GM18499 (cell line): Measurements from ENCODE around the gene SLMAP.

Experiments
- ATAC-seq: cut with Tn5 transposase; IDR thresholded peaks from one replicate; pipeline ENCODE4 v1.9.1; 2021; ENCODE audit warnings: moderate number of reproducible peaks; ENCODE audit not compliant: insufficient read depth, unreplicated experiment

SLMAP gene

DNA sequence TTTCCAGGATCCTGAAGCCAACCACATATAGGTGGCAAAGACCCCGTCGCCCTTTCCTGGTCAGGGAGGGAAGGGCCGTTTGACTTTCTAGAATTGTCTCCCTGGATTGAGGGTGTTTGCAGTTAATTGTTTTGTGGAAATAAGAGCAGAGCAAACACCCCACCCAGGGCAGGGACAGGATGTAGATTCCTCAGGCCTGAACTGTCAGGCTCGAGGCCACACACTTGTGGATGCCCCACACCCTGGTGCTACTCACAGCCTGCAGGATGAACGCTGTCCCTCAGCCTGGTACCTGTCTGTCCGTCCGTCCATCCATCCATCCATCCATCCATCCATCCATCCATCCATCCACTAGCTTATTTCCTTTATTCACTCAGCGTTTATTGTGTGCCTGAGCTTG is 222.2 kb downstream of the SLMAP start:
- ATAC-seq, result no peak
